Measurements from ENCODE around the gene ZDHHC11B.
"Not testable (repeated sequence)": the region's sequence is repeated elsewhere in the genome, so short reads cannot be mapped to it uniquely, and the experiment has no call there.

ZDHHC11B gene

DNA sequence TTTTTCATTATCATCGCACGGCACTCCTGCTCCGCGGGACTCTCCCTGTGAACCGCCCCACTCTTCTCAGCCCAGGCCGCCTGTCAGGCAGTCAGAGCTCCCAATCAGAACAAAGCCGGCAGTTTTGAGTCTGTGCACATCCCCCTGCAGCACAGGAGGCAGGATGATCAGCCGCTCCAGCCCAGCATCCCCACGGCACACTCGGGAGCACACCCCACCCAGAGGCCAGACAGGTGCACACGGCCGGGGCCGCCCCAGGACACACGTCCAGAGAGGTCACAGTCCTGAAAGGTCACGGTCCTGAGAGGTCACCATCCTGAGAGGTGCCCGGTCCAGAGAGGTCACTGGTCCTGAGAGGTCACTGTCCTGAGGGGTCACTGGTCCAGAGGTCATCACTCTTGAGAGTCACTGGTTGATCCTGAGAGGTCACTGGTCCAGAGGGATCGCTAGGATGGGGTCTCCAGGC lies 99.7 kb downstream of the ZDHHC11B start:
- DNase-seq (ENCODE audit: low read depth) = no peak

- DNase-seq (ENCODE audit: low read depth) = no peak
Observed at GRCh38 chr5:683551-684481, 100.7 kb downstream of the ZDHHC11B start.

- not testable (repeated sequence) for DNase-seq (ENCODE audit: low read depth)
Observed at GRCh38 chr5:682651-683358, 101.7 kb downstream of the ZDHHC11B start.

GRCh38 chr5:682216-682615 lies 102.3 kb downstream of the ZDHHC11B start:
- DNase-seq (ENCODE audit: low read depth) = not testable (repeated sequence)

- DNase-seq (ENCODE audit: low read depth) = not testable (repeated sequence)
Observed at GRCh38 chr5:681317-682191, 103.0 kb downstream of the ZDHHC11B start.

DNA sequence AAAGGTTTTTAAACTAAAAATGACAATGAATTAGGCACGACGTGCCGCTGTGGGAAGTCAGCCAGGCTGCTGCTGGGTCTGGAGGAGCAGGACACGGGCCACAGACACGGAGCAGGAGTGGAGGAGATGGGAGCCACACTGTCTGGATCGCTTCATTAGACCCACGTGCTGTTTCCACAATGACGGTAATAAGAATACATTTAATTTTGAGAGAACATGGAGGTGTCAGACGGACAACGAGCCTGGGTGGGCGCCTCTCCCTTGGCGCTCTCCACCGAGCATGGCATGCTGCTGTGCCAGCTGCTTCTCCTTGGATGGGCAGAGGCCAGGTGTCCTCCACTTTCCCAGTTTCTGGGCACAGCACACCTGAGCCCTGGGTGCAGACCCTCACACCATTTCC lies 103.7 kb downstream of the ZDHHC11B start:
- DNase-seq (ENCODE audit: low read depth) = not testable (repeated sequence)

DNA sequence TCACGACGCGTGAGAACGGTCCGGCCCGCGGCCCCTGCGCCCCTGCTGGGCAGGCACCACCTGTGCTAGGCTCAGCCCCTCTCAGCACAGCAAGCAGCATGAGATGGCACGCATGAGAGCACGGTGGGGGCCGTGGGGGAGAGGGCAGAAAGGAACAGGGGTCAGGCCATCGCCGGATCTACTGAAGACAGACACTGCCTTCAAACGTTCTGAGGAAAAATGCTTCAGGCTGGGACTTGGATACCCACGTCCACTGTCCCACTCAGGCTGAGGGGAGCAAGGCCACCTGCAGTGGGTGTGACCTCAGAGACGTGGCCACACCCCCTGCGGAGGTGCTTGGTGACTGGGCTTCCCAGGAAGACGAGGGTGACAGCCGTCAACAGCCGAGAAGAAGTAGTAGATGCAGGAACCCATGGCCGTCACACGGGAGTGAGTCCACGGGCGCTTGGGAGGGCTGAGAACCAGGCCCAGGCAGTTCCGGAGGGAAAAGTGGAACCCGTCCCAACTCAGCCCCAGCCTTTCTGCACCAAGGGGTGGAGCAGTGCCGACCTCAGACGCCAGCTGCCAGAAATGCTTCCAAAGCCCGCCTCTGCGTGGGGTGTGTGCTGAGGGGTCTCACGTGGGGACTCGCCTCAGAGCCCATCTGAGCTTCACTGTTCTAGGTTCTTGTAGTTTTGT lies 104.3 kb downstream of the ZDHHC11B start:
- not testable (repeated sequence) for DNase-seq (ENCODE audit: low read depth)

DNA sequence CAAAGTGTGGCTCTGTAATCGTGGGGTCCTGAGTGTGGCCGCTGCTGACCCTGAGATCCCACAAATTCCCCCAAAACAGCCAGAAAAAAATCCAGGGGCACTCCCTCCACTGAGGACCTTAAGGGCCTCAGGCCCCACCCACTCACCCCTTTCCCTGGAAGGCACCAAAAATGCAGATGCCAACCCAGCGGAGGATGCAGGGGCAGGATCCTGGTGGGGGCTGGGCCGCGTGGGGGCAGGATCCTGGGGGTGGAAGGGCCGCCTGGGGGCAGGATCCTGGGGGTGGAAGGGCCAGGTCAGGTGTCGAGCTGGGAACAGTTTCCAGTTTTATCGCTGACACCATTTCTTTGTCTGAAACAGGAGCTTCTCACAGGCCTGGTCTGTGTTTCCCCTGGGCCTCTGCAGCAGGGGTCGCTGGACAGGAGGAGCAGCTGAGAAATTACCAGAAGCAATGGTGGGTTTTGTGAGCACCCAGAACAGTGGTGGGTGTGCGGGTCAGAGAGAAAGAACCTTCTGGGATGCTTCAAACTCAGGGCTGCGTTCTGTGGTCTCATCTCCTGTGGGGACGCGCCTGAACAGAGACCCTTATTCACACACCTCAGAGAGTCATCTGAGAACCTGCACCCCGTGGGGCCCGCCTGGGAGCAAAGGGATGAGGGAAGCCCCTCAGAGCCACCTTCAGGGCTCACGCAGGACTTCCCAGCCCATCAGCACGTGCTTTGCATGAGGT lies 105.2 kb downstream of the ZDHHC11B start:
- not testable (repeated sequence) for DNase-seq (ENCODE audit: low read depth)

GRCh38 chr5:678521-678920 lies 106.0 kb downstream of the ZDHHC11B start:
- DNase-seq (ENCODE audit: low read depth) = not testable (repeated sequence)

GRCh38 chr5:677131-678101 lies 107.1 kb downstream of the ZDHHC11B start:
- DNase-seq (ENCODE audit: low read depth) = no peak

- no peak for DNase-seq (ENCODE audit: low read depth)
Observed at GRCh38 chr5:676699-677076, 107.8 kb downstream of the ZDHHC11B start.

DNA sequence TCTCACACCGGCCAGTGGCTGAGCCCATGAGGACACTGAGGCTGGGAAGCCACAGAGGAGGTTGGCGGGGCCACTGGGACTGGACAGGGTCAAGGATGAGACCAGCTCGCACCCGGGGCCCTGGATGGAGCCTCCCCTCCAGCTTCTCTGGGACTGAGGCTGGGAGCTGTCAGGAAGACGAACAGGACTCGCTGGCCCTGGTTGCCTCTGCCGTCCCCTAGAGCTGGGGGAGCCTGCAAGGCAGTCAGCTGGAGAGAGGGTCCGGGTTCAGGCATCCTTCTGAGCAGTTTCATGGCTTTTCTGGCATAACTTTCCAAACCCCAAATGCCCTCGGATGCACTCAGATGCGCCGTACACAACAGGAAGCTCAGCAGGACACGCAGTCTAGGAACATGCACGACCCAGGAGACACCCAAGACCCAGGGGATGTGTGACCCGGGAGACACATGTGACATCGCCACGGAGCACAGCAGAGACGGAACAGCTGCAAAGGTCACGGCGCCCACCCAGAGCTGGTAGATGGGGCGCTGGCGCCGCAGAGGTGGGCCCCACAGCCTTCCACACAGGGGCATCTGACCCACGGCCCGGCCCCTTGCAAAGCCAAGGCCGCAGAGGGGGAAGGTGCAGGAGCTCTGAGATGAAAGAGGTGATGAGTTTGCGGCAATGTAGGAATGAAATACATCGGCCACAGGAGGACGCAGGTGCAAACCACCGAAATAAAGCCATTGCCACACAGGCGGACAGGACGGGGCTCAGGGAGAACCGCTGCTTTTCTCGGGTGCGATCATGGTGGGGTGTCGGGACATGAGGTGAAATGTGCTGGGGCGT lies 108.4 kb downstream of the ZDHHC11B start:
- DNase-seq (ENCODE audit: low read depth) = no peak

GRCh38 chr5:675111-675870 lies 109.2 kb downstream of the ZDHHC11B start:
- DNase-seq (ENCODE audit: low read depth) = no peak

GRCh38 chr5:674630-675011 lies 109.9 kb downstream of the ZDHHC11B start:
- DNase-seq (ENCODE audit: low read depth) = no peak

GRCh38 chr5:673831-674629 lies 110.5 kb downstream of the ZDHHC11B start:
- DNase-seq (ENCODE audit: low read depth) = no peak

DNA sequence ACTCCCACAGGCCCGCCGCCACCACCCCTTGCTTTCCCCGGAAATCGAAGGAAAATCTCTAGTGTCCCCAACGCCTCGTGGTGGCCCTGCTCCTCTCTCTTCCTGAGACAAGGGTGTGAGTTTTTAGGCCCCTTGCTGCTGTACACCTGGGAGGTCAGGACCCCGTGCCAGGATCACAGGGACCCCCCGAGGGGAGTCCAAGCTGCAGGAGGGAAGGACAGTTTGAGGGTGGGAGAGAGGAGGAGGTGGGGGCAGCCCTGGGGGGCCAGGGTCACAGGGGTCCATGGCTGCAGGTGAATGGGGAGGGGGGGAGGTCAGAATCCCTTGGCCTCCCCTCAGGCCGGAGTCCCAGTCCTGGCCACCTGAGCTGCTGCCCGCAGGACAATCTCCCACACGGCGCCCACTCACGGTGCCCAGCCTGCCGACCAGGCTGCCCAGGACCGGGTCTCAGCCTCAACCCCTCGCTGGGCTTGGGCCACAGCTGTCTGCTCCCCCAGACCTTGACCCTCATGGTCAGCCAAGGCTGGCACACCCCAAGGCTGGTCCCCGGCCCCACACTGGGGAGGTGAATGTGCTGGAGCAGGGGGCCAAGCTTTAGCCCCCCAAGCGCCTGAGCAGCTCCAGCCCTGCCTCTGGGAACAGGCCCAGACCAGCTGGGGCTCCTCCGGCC lies 111.2 kb downstream of the ZDHHC11B start:
- no peak for DNase-seq (ENCODE audit: low read depth)
